Activated CD8-positive, alpha-beta memory T cell treated with anti-CD3 and anti-CD28 coated beads for 48 hours (primary cell): ENCODE measurements around the gene C16orf78.
"Not testable (repeated sequence)": the region's sequence is repeated elsewhere in the genome, so short reads cannot be mapped to it uniquely, and the experiment has no call there.

Source experiments
- DNase-seq, 3 experiments: peaks; one replicate each; pipeline ENCODE4 v3.0.0-alpha.2; 2020; ENCODE audit warnings: low read depth in 2 of 3, low spot score in 2 of 3

The C16orf78 gene

DNA sequence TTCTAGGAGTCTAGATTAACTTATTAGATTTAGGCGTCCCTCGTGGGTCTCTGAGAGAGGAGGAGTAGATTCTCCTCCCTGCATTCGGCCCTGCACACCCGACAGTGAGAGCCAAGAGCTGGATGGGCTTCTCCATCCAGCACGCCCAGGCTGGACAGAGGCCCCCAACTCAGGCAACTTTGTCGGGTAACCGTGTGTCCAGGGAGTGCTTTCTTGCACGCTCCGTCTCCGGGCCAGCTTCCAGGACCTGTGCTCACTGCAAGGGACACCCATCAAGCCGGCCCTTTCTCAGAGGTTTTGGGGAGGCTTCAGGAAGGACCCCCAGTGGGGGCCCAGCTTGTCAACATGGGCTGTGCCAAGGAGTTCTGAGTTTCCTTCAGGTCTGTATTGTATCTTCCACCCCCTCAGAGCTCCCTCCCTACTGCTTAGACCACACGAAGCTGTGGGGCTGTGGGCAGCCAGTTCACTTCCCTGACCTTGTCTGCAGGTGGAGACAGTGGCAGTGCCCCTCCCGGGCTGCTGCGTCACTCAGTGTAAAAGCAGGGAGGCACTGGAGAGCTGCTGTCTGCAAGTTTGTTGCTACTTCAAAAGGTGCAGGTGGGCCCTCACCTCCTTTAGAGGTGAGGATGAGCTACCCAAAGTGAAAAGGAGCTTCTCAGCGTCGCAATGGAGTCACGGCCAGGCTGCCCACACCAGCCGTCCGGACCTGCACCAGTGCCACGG is 24.0 kb upstream of the C16orf78 start:
- no peak for DNase-seq

DNA sequence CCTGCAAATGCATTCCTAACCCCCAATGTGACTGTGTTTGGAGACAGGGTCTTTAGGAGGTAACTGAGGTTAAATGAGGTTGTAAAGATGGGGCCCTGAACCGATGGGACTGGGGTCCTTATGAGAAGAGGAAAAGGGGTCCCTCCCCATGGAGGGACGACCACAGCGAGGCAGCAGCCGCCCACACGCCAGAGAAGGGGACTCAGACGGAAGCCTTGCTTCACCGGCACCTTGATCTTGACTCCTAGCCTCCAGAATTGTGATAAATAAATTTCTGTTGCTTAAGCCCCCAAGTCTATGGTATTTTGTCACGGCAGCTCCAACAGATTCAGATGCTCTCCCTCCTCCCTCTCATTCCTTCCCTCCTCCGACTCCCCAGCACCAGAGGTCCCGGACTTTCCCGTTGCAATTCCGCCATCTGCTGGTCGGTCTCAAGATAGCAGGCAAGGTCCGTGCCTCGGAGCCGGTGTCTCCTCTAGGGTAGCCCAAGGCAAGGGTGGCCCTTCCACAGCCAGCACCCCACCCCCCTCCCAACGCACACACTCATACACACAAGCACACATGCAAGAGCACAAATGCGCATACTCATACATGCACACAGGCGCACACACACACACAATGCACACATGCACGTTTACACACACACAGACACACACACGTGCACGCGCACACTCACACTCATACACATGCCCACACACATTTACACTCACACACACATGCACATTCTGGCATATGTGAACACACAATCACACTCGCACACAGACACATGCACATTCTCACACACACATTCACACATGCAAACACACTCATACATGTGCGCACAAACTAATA is 23.1 kb upstream of the C16orf78 start:
- peak in 2 of 3 experiments; percentile 20 to 42 for DNase-seq

DNA sequence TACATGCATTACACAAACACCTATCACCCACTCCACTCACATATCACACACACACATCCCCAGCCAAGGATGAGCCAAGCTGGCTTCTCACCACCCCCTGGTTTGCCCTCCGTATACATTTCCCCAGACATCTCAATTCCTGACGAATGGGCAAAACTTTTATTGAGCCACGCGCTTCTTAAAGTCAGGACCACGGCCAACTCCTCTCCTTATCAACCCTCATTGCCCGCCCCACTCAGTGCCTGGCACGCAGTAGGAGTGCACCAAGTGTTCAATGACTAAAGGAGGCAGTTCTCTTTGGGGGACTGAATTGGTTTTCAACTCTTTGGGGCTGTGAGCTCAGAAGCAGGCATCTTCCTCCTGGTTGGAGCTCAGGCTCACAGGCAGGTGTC is 22.5 kb upstream of the C16orf78 start:
- DNase-seq: no peak

DNA sequence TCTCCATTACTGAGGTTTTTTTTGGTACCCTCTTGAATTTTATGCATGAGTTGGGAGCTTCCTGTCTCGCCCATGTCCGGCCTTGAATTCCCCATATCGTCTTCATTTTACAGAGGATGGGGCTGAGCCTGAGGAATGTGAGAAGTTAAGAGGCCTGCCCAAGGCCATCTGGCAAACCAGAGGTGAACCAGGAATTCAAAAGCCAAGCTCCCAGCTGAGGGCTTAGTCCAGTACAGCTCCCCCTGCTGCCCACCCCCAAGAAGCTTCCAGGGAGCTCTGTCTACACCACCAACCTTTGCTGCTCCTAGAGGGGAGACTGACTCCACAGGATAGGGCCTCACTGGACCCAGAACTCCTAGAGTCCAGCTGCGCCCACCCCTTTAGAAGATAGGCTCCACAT is 20.7 kb upstream of the C16orf78 start:
- DNase-seq: no peak

DNA sequence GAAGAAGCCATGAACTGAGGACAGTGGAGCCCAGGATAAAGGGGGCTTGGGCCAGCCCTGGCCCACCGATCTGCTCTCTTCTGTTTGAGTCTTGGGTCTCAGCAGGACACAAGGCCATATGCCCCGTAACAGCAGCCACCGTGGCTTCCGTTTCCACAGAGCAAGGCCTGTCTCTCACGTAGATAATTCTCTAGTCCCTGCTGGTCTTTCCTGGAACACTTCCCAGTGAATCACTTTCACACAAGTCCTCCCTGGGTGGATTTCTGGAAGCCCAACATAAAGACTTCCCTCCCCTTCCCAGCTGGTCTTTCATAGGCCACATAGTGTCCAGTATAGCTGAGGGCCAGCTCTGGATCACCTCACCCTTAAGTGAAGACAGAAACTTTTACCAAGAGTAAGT is 19.9 kb upstream of the C16orf78 start:
- DNase-seq: no peak

DNA sequence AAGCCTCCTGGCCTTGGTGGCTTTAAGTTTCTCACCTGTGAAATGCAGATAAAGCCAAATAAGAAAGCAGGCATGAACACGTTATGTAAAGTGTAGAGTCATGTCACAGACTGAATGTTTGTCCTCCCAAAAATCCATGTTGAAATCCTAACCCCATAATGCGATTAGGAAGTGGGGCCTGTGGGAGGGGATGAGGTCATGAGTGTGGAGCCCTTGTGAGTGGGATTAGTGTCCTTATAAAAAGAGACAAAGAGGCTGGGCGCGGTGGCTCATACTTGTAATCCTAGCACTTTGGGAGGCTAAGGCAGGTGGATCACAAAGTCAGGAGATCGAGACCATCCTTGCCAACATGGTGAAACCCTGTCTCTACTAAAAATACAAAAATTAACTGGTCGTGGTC is 19.5 kb upstream of the C16orf78 start:
- DNase-seq: no peak

DNA sequence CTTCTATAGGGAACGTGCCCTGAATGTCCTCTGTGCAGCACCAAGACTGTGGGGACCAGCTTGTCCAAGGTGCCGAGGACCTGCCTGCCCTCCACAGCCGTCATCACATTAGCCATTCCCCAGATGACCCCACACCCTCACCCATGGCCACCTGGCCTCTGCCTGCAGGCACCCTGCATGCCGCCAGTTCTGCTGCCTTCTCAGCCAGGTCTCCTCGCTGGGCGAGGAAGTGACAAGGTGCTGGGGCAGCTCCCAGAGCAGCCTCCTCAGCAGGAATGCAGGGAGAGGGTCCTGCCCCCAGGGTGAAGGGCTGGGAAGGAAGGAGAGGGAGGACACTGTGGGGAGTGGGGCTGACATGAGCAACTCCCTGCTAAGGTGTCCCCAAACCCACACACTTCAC is 18.6 kb upstream of the C16orf78 start:
- DNase-seq: no peak

DNA sequence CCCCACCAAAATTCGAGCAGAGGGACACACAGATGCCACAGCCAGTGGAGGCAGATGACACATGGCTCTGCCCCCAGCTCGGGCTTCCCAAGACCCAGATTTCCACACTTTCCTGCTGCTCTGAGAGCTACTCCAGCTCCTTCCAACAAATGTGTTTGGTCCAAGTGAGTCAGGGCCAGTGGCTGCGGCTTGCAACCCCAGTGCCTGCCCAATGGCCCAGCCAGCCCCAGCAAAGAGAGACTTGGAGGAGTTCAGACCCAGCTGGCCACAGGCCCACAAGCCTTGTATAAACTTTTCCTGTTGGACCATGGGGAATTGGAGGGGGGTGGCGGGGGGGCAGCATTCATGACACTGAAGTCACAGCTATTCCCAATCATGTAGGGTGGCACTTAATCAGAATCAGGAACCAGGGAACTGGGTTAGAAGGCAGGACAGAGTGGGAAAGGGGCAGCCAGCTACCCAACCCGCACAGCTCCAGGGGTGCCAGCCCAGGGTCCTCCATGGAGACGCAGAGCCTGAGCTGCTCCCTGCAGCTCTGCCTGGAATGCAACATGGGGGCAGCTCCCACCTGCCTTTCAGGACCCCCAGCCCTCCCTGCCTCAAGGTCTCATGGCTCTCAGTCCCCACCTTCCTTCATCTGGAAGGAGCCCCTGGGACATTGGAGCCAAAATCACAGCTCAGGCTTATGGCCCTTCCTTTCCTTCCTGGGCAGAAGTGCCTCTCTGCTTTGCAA is 17.5 kb upstream of the C16orf78 start:
- no peak for DNase-seq

DNA sequence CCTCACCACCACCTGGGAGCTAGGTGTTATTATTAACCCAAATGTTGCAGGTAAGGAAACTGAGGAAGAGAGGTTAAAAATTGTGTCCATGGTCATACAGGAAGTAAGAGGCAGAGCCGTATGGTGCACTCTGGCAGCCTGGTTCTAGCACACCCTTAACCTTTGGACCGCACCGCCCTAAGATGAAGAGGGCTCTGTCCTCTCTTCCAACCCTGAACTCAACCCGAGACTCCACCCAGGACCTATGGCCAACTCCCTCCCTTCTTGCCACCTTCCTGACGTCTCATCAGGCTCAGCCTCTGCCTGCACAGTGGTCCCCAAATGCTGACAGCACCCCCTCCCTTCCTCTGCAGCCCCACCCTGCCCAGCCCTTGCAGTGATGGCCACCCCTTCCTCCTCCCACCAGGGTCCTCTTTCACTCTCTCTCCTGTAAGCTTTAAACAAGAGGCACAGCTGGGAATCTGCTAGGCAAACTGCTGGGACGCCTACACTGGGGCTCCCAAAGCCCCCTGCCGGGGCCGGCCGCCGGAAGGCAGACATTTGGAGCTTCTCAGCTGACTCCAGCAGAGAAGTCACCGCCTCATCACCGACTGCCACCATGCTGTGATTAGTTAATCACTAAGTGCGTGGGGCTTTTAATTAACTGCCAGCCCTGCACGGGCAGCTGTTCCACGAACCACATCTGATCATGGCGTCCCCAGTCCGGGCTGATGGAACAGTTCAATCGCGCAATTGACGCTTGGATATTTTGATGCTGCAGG is 16.7 kb upstream of the C16orf78 start:
- DNase-seq: no peak

DNA sequence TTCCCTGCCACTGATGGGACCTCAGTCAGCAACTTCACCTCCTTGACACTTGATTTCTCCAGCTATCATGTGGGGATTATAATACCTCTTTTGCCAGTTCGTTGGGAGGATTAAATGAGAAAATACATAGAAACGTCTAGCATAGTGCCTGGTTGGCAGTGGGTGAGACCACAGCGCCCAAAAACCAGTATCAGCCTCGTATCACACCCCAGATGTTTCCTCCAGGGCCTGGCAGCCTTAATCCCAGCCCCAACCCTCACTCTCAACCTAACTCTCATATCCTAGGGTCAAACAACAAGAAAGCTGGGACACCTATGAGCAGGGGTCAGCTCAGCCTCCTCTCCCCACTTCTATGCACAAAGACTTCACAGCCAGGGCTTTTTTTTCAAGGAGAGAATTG is 14.0 kb upstream of the C16orf78 start:
- DNase-seq: no peak

DNA sequence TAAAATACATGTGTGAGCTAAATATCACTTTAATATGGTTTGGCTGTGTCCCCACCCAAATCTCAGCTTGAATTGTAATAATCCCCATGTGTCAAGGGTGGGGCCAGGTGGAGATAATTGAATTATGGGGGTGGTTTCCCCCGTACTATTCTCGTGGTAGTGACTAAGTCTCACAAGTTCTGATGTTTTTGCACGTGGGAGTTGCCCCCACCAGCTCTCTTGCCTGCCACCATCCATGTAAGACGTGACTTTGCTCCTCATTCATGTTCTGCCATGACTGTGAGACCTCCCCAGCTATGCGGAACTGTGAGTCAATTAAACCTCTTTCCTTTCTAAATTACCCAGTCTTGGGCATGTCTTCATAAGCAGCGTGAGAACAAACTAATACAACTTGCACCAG is 11.9 kb upstream of the C16orf78 start:
- DNase-seq: not testable (repeated sequence)

DNA sequence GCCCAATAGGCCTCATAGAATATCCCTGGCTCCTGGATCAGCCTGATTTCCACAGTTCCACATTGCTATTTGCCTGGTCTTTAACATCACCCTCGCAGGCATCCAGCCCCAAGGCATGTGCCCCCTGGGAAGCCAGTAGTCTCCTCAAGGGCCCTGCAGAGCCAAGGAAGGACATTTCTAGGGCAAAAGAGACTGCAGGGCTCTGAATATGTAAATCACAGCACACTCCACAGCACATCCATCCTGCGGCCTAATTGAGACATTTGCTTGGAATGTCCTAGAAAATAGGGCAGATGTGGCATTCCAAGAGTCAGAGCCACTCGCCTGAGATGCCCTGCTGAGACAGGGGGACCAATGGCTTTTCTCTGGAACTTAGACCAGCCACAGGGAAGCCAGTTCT is 11.4 kb upstream of the C16orf78 start:
- no peak for DNase-seq

DNA sequence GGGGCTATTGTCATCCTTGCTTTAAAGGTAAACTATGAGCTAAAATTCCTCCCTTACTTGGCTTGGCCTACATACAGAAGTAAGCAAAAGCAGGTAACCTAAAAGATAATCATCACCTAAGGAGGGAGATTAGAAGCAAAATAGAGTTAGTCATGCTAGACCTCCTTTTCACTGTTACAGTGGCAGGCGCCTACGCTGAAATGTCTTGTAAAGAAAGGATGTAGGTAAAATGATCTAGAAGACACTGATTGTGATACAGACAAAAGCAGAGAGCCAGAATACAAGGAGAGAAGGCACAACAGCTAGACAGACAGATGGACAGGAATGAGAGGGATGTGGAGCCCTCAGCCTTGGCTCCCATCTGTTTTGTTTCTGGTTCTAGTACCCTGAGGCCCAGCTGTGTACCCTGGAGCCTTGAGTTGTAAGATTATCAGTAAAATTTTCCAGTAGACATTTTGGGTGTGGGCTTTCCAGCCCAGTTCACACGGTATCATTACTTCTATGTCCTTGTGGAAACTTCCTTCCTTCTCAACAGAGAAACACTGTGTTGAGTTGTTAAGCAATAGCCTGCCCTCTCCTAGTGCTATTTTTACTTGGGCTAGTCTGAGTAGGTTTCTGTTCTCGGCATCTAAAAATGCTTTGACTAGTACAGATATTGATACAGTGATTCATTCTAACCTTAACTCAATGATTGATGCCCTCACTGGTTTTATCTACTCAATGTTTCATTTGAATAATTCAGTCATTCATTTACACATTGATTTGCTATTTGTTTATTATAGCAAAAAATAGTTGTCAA is 7.7 kb upstream of the C16orf78 start:
- DNase-seq: no peak

DNA sequence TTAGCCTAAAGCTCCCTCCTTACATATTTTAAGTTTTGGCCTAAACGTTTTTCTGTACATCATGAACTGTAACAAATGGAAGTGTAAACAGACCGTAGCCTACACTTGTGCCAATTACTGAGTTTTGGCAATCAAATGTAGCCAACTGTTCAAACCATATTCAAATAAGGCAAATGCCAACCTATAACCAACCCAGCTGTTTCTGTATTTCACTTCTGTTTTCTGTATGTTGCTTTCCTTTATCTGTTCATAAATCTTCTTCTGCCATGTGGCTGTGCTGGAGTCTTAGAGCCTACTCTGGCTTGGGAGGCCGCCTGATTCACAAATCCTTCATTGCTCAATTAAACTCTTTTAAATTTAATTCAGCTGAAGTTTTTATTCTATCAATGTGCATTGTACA is 6.9 kb upstream of the C16orf78 start:
- no peak for DNase-seq

DNA sequence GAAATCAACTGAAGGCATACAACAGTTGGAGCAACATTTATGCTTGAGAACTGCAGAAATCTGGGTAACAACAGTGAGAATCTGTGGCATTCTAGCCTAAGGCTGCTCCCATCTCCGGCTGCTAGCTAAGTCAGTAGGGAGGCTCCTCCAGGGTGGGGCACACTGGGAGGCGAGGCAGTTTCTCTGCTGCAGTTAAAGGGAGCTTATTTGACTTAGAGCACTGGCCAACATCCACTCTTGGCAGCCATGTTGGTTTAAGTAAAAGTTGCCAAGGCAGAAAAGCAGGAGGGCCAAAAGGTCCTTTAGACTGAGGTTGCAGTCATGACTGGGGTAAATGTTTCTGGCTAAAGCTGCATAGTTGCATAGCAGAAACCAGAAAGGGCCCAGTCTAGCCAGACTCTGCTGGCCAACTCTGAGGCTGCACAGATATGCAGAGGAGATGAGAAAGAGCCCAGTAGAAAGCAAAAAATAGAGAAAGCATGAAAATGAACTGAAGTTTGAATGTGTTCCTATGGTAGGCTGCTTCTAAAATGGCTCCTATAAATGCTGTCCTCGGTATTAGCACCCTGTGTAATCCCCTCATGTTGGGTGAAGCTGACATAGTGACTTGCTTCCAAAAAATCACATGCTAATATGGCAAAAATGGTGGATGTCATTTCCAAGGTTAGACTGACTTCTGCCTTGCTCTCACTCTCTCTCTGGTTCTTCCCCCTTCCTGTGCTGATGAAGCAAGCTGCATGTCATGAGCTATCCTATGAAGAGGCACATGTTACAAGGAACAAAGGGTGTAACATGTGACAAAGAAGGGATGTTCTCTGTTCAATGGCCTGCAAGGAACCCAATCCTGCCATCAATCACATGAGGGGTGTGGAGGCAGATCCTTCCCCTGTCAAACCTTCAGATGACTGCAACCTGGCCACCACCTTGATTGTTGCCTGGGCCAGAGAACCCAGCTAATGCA is 3.7 kb upstream of the C16orf78 start:
- DNase-seq: no peak

DNA sequence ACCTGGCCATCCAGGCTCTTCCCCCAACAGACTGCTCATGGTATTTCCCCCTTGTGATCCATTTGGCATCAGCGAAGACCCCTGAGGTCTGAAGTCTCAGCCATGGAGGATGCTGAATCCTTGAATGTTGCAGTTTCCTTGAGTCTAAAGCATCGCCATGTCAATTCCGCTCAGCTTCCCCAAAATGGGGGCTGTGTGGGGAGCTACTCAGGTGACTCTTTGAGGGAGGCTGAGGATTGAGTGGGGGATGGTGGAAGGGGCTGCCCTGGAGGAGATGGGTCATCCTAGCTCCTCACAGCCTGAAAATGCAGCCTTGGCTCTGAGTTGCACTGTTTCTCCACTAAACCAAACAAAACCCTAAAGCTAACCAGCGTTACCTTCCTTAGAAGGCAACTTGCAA is 2.6 kb downstream of the C16orf78 start:
- DNase-seq: no peak

DNA sequence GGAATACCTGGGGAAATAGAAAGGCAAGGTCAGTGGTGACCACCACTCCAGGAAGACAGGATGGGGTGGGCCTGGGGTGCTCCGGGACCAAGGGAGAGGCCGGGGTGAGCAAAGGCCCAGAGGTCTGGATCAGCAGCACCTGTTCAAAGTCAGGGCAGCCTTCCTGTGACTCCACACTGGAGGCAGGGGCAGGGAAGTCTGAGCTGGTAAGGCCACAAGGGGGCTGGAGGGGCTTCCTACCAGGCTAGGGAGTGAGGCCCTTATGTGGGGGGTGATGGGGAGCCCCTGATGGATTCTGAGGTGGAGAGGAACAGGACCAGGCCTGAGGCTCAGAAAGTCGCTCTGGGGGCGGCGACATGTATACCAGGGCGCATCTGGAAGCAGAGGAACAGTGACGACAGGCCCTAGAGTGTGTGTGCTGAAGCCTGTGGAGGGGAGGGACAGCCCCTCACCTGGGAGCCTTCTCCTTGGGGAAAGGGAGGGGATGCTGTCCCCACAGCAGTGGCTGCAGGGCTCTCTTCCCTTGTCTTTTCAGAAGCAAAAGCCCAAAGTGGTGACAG is 3.7 kb downstream of the C16orf78 start:
- no peak for DNase-seq

DNA sequence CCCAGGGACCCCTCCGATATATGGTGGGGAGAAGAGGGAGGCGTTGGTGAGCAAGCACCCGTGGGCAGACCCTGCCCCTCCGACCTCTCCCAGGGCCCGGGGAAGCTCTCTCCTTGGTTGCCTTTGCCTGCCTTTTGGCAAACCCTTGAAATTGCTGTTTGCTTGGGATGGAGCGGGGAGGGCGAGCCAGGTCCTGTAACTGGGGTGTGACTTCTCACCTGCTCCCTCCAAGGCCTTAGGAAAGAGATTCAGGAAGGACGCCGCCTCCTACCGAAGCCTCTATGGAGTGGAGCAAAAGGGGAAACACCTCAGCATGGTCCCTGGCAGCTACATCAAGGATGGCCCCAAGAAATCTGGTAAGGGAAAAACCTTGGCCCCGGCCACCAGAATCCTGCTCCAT is 4.6 kb downstream of the C16orf78 start:
- no peak for DNase-seq

DNA sequence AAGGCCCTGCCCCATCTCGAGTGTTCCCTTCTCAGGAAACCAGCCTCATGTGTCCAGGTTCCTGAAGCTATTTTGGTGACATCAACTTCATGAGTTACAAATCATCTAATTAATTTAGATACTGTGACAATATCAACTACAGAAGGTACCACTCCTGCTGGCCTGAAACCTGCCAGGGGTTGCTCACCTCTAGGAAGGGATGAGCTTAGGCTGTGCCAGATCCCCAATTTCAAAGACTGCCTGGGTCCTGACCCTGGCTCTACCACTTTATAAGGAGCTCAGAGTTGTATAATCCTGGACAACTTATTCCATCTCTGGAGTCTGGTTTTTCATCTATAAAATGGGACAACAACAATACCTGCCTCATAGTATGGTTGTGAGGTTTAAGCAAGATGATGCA is 5.2 kb downstream of the C16orf78 start:
- DNase-seq: no peak
